GM19372 (cell line): Measurements from ENCODE around the gene CCNL1.
"Not testable (repeated sequence)": the region's sequence is repeated elsewhere in the genome, so short reads cannot be mapped to it uniquely, and the experiment has no call there.

Source experiments
- ATAC-seq: cut with Tn5 transposase; IDR thresholded peaks from one replicate; pipeline ENCODE4 v1.9.1; 2021; ENCODE audit warnings: mild to moderate bottlenecking, low read depth, moderate library complexity; ENCODE audit not compliant: unreplicated experiment

The CCNL1 gene

DNA sequence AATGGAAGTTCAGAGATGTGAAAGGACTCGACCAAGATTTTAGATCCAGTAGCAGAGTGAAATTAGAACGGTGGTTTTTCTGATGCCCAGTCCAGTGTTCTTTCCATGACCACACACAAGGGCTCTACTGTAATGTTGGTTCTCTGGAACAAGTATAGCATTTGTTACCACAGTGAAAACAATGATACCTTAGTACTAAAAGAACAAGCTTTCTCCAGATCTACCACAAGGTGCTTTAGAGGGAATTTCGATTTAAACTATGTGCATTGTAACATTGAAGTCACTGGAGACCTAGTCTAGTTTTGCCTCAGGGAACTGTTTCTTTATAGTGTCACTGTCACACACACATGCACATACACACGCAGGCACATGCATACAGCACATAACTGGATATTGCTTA lies 12.8 kb upstream of the CCNL1 start:
- ATAC-seq: no peak

DNA sequence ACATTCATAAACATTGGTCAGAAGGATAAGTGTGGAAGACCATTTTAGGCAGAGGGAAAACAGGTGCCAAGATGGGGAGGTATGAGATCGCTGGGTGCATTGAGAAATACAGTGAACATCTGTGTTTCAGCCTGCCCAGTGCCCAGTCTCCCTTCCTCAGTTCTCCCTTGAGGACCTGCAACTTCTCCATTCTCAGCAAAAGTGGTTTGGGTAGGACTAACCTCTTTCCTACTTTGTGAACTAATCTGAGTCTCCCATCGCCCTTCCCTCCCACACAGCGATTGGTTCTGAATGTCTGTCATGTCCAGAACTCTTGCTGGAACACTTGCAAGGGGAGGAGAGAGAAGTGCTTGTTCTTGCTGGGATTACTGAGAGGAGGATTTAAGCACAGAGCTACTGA lies 10.9 kb upstream of the CCNL1 start:
- no peak for ATAC-seq

GRCh38 chr3:157167371-157168042 lies 7.6 kb upstream of the CCNL1 start:
- ATAC-seq: no peak

DNA sequence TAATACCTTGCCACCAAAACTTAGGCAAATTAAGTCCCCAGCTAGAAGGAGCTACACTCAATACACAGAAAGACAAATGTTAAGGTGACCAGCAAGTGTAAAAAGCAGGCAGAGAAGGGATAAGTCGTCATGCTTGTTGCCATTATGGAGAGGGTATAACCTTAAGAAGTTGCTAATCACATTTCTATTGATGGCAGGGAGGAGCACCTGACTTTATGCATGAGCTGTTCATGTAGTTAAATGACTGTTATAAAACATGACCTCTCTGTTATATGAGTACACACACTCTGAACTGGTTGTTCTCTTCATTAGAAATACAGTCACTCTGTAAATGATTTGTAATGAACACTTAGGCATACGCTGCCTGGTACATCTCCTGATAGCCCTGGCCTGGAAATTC lies 6.6 kb upstream of the CCNL1 start:
- ATAC-seq: no peak

- ATAC-seq: no peak
Measured at GRCh38 chr3:157166115-157166514, 6.2 kb upstream of the CCNL1 start.

- no peak for ATAC-seq
Measured at GRCh38 chr3:157163217-157163953, 3.4 kb upstream of the CCNL1 start.

DNA sequence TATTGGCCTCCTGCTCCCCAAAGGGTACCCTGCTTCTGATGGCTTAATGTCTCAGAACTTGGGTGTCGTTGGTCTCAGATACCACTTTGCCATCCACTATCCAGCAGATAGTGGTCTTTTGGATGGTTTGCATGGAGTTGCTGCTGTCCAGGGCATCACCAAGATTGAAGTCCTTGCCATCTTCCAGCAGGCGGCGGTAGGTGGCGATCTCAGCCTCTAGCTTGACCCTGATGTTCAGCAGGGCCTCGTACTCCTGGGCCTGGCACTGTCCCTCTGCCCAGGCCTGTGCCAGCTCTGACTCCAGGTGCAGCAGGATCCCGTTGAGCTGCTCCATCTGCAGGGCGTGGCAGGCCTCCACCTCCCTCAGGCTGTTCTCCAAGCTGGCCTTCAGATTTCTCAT lies 2.7 kb upstream of the CCNL1 start:
- not testable (repeated sequence) for ATAC-seq

DNA sequence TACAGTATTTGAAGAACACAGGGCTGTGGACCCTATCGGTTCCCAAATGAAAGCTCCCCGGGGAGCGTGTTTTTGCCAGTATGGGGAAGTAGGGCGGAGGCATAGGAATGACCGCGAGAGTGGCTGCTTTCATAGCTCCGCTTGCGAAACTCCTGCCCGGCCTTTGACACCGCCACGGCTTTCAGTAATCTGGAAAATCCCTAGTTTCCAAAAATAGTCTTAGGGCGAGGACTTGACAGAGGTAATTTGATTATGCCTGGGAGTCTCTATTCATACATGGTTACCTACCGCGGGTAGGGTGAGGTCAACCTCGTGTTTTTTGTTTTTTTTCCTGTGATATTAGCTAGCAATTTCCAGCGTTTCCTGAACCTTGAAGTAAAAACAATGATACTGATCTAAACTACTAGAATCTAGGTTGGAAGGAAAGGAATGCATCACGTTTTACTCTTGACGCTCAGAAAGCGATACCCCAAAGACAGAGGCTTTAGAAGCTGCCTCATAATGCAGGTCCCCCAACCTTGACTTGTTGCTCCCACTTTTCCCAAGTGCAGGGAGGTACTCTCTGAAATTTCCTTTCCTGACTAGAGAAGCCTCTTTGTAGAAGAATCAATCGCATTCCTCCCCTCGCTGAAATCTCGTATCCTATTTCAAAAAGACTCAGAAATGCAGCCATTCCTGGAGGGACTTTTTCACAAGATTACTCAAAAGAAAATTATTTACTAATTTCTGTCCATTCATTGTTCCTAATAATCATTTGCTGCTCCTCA lies 894 bp upstream of the CCNL1 start:
- ATAC-seq: peak; percentile 24

DNA sequence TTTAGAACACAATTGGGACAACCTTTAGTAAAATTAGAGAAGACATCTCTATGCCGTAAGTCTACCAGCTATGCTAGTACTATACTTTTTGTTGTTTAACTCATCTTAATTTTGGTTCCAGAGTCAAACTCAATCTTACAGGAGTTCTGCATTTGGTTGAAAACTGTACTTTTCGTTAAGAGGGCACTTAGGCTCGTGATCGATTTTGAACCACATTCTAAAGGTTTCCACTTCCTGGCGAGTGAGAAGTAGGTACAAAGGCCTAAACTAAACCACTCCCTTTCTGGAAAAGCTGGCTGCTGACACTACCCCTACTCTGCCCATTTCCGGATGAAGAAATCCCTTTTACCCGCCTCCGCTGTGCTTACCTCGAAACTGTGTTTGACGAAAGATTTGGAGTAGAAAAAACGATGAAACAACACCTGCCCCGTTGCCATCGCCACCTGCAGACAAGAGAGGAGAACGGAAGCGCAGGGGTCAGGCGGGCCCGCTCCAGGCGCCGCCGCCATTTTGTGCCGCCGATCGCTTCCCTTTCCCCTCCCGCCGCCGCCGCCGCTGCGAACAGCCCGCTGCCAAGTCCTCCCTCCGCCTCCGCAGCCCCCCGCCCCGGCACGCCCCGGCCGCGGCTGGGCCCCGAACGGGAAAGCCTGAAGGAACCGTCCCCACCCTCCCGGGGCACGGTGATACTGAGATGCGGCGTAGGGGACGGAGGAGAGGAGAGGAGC lies 748 bp downstream of the CCNL1 start:
- ATAC-seq: peak; percentile 47

DNA sequence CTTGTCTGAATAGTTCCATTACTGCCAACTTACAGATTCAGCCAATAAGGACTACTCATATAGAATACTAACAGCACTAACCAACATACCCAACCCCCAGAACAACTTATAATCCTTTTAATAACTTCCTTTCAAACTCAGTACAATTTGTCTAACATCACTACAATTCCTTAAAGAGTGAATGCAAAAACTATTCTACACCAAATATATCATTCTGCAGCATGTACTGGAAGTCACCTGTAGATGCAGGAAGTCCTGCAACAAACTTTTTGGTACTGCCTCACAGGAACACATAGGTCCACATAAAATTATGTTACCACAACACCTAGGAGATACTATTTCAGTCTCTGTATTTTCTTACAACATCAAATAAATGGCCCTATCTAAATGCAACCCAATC lies 2.1 kb downstream of the CCNL1 start:
- no peak for ATAC-seq

DNA sequence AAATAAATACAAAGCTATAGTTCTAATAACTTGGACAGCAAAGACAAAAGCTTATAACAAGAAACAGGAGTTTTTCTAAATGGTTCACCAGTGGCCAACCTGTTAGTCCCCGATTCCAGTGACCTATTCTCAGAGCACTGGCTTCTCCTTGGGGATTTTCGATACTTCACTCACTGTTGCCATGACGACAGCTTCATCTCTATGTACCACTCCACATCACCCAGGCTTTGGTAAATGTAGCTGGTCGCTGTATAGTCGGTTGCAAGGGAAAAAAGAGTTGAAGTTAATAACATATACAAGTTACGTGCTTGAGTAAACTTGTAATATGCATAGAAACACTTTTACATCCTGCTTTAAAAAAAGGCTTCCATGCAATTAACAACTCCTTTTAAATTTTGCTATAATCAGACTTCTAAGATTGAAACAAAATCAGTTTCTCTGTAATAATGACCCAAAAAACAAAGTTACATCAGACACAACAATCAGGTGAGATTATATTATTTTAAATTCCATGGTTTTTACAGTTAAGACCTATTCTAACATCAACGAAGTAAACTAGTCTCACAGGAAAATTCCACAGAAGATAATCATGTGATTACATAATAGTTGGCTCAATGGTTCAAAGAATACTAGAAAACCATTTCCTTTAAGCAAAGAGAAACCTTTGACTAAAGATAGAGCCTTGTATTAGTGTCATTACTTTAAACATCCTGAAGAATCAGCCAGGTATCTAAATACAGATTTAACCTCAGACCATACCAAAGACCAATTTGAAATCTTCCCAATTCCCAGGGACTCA lies 2.9 kb downstream of the CCNL1 start:
- ATAC-seq: no peak

- ATAC-seq: no peak
Measured at GRCh38 chr3:157155591-157155990, 4.4 kb downstream of the CCNL1 start.

DNA sequence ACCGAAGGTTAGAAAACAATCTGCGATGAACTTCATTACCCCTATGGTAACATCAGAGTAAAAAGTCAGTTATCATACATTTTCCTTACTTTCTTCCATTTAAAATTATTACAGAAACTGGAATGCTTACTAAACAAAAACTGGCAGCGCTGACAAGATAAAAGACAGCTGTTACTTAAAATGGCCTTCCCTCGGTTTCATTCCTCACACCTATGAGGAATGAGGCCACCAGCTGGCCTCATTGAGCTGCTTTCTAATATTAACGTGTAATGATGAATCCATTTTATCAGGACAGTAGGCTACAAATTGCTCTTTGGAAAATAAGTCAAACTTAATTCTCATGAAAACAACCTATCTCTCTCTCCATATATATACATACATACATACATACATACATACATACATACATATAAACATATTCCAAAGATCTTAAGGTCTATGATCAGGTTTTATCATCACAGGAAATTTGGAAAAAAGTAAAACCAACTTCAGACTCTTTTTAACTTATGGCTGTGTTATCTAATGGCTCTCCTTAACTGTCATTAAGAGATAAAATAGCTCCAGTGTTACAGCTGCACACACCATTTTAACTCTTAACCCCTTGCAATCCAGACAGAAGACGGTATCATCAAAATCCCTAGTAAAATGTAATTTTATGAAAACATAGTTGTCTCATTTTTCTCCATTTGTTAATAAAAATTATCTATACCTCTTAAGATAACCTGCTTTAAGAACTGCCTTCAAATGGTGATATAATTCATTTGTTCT lies 5.2 kb downstream of the CCNL1 start:
- no peak for ATAC-seq

GRCh38 chr3:157152930-157153329 lies 7.0 kb downstream of the CCNL1 start:
- no peak for ATAC-seq

- ATAC-seq: no peak
Measured at GRCh38 chr3:157152438-157152837, 7.5 kb downstream of the CCNL1 start.

DNA sequence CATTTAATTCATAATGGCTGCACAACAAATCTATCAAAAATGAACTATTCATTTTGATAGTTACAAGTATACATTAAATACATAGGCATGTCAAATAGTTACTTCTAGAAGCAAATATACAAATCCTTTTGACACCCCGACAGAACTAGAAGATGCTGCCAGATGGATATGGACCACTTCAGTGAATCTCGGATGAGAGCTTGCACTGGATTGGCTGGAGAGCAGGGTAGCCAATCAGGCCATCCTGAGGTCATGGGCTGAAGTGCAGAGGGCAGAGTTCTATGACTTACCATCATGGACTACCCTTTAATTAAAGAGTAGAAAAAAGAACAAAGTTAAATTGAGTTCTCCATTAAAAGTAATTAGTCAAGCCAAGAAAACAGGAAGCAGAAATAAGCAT lies 8.3 kb downstream of the CCNL1 start:
- no peak for ATAC-seq

DNA sequence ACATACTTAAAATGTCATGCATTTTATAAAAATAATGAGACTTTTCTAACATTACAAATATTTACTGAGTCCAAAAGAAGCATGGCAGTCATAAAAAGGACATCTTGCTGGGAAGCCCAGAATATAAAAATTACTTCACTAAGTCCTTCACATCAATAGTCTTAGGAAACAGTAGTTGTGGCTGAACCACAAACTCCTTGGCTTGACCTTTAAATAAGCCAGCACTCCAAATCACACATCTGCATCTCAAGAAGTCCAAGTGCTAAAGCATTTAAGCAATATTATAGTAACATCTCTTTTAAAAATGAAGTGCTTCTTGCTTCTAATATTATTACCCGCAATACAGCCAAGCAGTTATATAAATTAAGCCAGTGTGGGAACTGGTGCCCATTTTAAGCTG lies 8.8 kb downstream of the CCNL1 start:
- no peak for ATAC-seq

- no peak for ATAC-seq
Measured at GRCh38 chr3:157149136-157149696, 10.7 kb downstream of the CCNL1 start.
